GM12864 (cell line): ENCODE data around the gene SEL1L2.

Experiments used
- DNase-seq: peaks from one replicate; pipeline ENCODE4 v3.0.0-alpha.2; 2011; ENCODE audit warnings: low read depth
- H3K4me3 ChIP-seq: 2 replicates; pipeline ENCODE4 v1.5.1; 2011; ENCODE audit warnings: mild to moderate bottlenecking, low read depth, low read length, control low read depth
- CTCF ChIP-seq: IDR thresholded peaks from 2 replicates; pipeline ENCODE4 v1.5.1; 2011; ENCODE audit warnings: low read depth, mild to moderate bottlenecking, moderate library complexity, low read length, control low read depth, inconsistent platforms; ENCODE audit errors: missing control alignments

Gene SEL1L2

GRCh38 chr20:13913572-13913971 is 76.8 kb downstream of the SEL1L2 start:
- DNase-seq = no peak
- no peak for TF ChIP-seq CTCF
- H3K4me3 ChIP-seq = no peak overlapping the region

GRCh38 chr20:13913131-13913530 is 77.3 kb downstream of the SEL1L2 start:
- H3K4me3 ChIP-seq = no peak overlapping the region
- no peak for DNase-seq
- TF ChIP-seq CTCF = no peak

- no peak overlapping the region for H3K4me3 ChIP-seq
- no peak for TF ChIP-seq CTCF
- DNase-seq = no peak
These were observed 79.9 kb downstream of the SEL1L2 start for GRCh38 chr20:13910492-13910891.

GRCh38 chr20:13909067-13909466 is 81.3 kb downstream of the SEL1L2 start:
- TF ChIP-seq CTCF = no peak
- DNase-seq = no peak
- H3K4me3 ChIP-seq = no peak overlapping the region

- no peak overlapping the region for H3K4me3 ChIP-seq
These were observed 85.6 kb downstream of the SEL1L2 start for GRCh38 chr20:13904766-13905165.

GRCh38 chr20:13900496-13900895 is 89.9 kb downstream of the SEL1L2 start:
- no peak for TF ChIP-seq CTCF
- no peak overlapping the region for H3K4me3 ChIP-seq
- DNase-seq = no peak

More at GRCh38 chr20:13904766-13905165, 85.6 kb downstream of the SEL1L2 start:
- DNase-seq = no peak
- no peak for TF ChIP-seq CTCF

GRCh38 chr20:13898012-13898612 is 92.3 kb downstream of the SEL1L2 start:
- H3K4me3 ChIP-seq = no peak overlapping the region
- TF ChIP-seq CTCF = peak; percentile 13
- no peak for DNase-seq
